Vagina (tissue), 2 donors: ENCODE results near the gene ECE1. TPM values are rescaled to one million over a fixed set of nuclear protein-coding genes. Genes with fewer than 3 reads are reported as not detected.
A peak's percentile ranks its signal among the peaks of the same experiment; 100 is the strongest.

Source experiments
- DNase-seq, 2 donors: peaks; one replicate each; pipeline ENCODE4 v3.0.0-alpha.2; 2017; ENCODE audit errors: extremely low spot score in 2 of 2
- H3K27ac ChIP-seq: fragments of 200-600 bp; sonication (generic); one replicate; pipeline ENCODE4 v1.5.1; 2019
- H3K27me3 ChIP-seq: fragments of 200-600 bp; sonication (generic); one replicate; pipeline ENCODE4 v1.5.1; 2019
- H3K36me3 ChIP-seq, 2 donors: fragments of 200-600 bp; sonication (generic); one replicate each; pipeline ENCODE4 v1.5.1; 2017 to 2019
- H3K4me1 ChIP-seq: fragments of 200-600 bp; sonication (generic); one replicate; pipeline ENCODE4 v1.5.1; 2019
- H3K4me3 ChIP-seq, 2 donors: fragments of 200-600 bp; sonication (generic); 1 replicate in 1 of 2; 2 replicates in 1 of 2; pipeline ENCODE4 v1.5.1; 2016 to 2019
- H3K9me3 ChIP-seq: fragments of 200-600 bp; sonication (generic); one replicate; pipeline ENCODE4 v1.5.1; 2019
- POLR2A ChIP-seq, 2 donors: fragments of 450-650 bp; IDR thresholded peaks; one replicate each; pipeline ENCODE4 v1.6.1; 2017; ENCODE audit warnings: antibody characterized with exemption in 2 of 2, mild to moderate bottlenecking in 2 of 2, moderate library complexity in 2 of 2
- POLR2AphosphoS5 ChIP-seq, 2 donors: sonication (generic); formaldehyde crosslinking; IDR thresholded peaks; one replicate each; pipeline ENCODE4 v1.9.0; 2017; ENCODE audit warnings: antibody characterized with exemption in 2 of 2, mild to moderate bottlenecking in 2 of 2, low read depth in 1 of 2; ENCODE audit not compliant: insufficient read depth in 1 of 2
- intact Hi-C: fragments of 100-400 bp; cut with DNase I; formaldehyde crosslinking; loops from one replicate; pipeline ENCODE4 v1.15.1; 2023
- total RNA-seq: library from RNA; depleted of rRNA; stranded (reverse); fragments of >200 nt; gene quantifications from one replicate; pipeline ENCODE4 v1.2.3, GENCODE V29; 2016
- TF ChIP-seq, protein P1 (sequence below), 3 experiments: fragments of 450-650 bp in 2 of 3; fragments of 200-600 bp in 1 of 3; sonication (generic) in 1 of 3; IDR thresholded peaks; one replicate each; pipeline ENCODE4 v1.5.1; 2017 to 2019; ENCODE audit warnings: antibody characterized with exemption in 3 of 3, mild to moderate bottlenecking in 2 of 3, moderate library complexity in 2 of 3

Gene ECE1
- total RNA-seq, 1 donor from 2014 or later = 93.8 TPM

DNA sequence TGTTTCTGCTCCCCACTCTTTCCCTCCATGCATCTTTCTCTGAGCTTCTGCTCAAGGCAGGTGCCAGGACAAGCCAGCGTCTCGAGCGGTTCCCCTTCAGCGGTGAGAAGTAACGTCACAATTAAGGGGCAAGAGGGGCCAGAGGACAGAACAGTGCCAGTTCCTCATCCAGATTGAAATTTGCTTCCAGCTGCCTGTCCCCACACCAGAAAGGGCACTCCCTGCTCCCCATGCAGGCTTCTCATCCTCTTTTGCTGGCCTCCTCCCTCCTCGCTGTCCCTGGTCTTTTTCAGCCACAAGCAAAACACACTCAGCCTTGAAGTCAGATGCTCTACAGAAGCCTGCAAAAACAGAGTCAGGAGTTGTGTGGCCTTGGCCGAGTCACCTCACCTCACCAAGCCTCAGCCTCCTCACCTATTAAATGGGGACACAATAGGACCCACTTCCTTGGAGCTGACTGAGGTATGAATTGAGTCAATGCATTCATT lies 35.0 kb upstream of the ECE1 start:
- Histone ChIP-seq H3K9me3 (no peaks in the 10 kb centered on the region), H3K27me3 (no peaks in the 10 kb centered on the region), H3K4me3 (peak overlapping the region in 1 of 2 donors; percentile 14), H3K27ac (peak overlapping the region; percentile 86), H3K4me1 (peaks cover 99% of the 10 kb centered on the region), H3K36me3 (no peaks in the 10 kb centered on the region)
- intact Hi-C loops = no loop called here
- DNase-seq = no peak
- TF ChIP-seq, protein P1, sequence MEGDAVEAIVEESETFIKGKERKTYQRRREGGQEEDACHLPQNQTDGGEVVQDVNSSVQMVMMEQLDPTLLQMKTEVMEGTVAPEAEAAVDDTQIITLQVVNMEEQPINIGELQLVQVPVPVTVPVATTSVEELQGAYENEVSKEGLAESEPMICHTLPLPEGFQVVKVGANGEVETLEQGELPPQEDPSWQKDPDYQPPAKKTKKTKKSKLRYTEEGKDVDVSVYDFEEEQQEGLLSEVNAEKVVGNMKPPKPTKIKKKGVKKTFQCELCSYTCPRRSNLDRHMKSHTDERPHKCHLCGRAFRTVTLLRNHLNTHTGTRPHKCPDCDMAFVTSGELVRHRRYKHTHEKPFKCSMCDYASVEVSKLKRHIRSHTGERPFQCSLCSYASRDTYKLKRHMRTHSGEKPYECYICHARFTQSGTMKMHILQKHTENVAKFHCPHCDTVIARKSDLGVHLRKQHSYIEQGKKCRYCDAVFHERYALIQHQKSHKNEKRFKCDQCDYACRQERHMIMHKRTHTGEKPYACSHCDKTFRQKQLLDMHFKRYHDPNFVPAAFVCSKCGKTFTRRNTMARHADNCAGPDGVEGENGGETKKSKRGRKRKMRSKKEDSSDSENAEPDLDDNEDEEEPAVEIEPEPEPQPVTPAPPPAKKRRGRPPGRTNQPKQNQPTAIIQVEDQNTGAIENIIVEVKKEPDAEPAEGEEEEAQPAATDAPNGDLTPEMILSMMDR (IDR thresholded peaks at IDR 0.05) = no peak
- TF ChIP-seq POLR2AphosphoS5 (IDR thresholded peaks at IDR 0.05; ENCODE audit: insufficient read depth in 1 of 2, low read depth in 1 of 2) (no peak), POLR2A (IDR thresholded peaks at IDR 0.05) (no peak)

DNA sequence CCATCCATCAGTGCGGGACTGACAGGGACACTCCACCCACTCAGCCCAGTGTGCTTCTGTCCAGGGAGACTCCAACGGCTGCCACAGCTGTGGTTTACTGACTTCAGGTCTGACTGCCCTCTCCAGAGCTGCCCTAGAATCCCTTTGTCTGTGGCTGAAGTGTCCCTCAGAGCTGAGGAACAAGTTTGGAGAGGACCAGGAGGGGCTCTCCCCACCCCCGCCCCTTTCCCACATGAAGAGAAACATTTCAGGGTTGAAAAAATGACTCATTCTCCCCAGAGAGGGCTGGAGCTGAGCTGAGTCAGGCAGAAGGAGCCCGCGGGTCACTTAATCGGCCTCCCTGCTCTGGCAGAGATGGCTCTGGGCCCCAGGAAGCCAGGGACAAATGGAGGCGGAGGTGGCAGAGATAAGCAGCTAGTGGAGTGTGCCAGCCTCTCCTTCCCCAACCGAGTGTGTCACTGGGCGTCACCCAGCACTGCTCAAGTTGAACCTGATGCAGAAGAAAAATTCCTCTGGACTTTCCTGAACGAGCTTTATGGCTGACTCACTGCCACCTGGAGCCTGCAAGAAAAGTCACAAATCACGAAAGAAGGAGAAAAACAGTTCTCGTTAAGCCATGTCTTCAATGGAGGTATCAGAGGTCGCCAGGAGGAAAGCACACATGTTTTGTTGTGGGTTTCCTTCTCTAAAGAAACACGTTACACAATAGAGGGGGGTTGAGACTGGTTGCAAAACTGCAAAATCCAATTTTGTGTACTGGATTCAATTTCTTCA lies 34.3 kb upstream of the ECE1 start:
- Histone ChIP-seq H3K4me3 (peak overlapping the region in 1 of 2 donors; percentile 21), H3K36me3 (no peaks in the 10 kb centered on the region), H3K9me3 (no peaks in the 10 kb centered on the region), H3K27ac (peak overlapping the region; percentile 86), H3K27me3 (no peaks in the 10 kb centered on the region), H3K4me1 (peaks cover 99% of the 10 kb centered on the region)
- intact Hi-C loops = no loop called here
- TF ChIP-seq POLR2AphosphoS5 (IDR thresholded peaks at IDR 0.05; ENCODE audit: insufficient read depth in 1 of 2, low read depth in 1 of 2) (peak; percentile 62 to 84), POLR2A (IDR thresholded peaks at IDR 0.05) (peak in 1 of 2 donors; percentile 4)
- TF ChIP-seq, protein P1 (IDR thresholded peaks at IDR 0.05) = no peak
- peak in 1 of 2 donors; percentile 96 for DNase-seq

DNA sequence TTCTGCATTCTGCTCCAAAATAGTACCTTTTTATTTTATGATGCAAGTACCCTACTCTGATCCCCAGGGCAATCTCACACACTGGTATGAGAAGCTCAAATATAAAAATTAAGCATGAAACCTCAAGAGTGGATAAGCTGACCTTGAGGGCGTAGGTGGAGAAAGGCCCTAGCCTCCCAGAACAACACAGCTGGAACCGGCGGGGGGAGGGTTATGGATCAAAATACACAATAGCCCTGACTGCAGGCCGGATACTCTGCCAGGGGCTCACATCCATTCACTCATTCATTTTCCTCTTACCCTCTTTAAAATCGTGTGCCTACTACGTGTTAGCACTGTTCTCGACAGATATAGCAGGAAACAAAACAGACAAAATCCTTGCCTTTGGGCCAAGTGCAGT lies 32.8 kb upstream of the ECE1 start:
- peak overlapping the region; percentile 86 for H3K27ac ChIP-seq
- no peak overlapping the region for H3K4me3 ChIP-seq
- TF ChIP-seq POLR2AphosphoS5 (IDR thresholded peaks at IDR 0.05; ENCODE audit: insufficient read depth in 1 of 2, low read depth in 1 of 2) (no peak), POLR2A (IDR thresholded peaks at IDR 0.05) (no peak)
- TF ChIP-seq, protein P1 (IDR thresholded peaks at IDR 0.05) = no peak
- no peaks in the 10 kb centered on the region for H3K9me3 ChIP-seq
- intact Hi-C loops = no loop called here
- H3K4me1 ChIP-seq = peaks cover 100% of the 10 kb centered on the region
- H3K27me3 ChIP-seq = no peaks in the 10 kb centered on the region
- no peaks in the 10 kb centered on the region for H3K36me3 ChIP-seq
- no peak for DNase-seq

DNA sequence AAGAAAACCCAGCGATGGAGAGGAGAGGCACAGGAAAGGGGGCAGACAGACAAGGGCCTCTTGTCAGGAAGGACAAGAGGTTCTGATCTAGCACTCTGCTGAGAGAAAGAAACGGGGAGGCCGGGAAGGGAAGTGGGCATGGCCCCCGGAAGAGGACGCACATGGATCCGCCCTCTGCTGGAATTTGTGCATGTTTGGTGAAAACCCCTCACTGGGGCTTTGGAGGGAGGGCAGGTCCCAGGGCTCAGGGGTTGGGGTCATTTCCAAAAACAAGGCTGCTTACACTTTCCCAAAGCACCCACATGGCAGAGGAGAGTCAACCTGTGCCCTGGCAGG lies 32.4 kb upstream of the ECE1 start:
- TF ChIP-seq, protein P1 (IDR thresholded peaks at IDR 0.05) = no peak
- no peak for TF ChIP-seq POLR2AphosphoS5 (IDR thresholded peaks at IDR 0.05; ENCODE audit: insufficient read depth in 1 of 2, low read depth in 1 of 2)
- no peak for TF ChIP-seq POLR2A (IDR thresholded peaks at IDR 0.05)
- intact Hi-C loops = no loop called here
- Histone ChIP-seq H3K4me3 (no peak overlapping the region), H3K9me3 (no peaks in the 10 kb centered on the region), H3K4me1 (peaks cover 100% of the 10 kb centered on the region), H3K36me3 (no peaks in the 10 kb centered on the region), H3K27me3 (no peaks in the 10 kb centered on the region), H3K27ac (peak overlapping the region; percentile 86)
- DNase-seq = no peak
